Right renal pelvis (tissue), 4 donors: ENCODE results near the gene DNPEP. TPM values are rescaled to one million over a fixed set of nuclear protein-coding genes. Genes with fewer than 3 reads are reported as not detected.

Source experiments
- polyA plus RNA-seq, 4 donors: library from polyadenylated mRNA; unstranded; fragments of 120-200 nt; gene quantifications; one replicate each; pipeline ENCODE4 v1.2.1, GENCODE V29; 2013; ENCODE audit not compliant: insufficient read length in 4 of 4

DNPEP gene
- polyA plus RNA-seq, 4 donors, result 54.2 to 67.5 (median 58.2) TPM

Other genes starting within 250 kb of the DNPEP start
- 10 to 100 TPM; 18.8 to 21.3 (median 20.1) TPM for gene NHEJ1, start 227.1 kb downstream of the DNPEP start, polyA plus RNA-seq
- gene SLC23A3, start 217.9 kb downstream of the DNPEP start, polyA plus RNA-seq, result 10 to 100 TPM; 14.8 to 23.3 (median 18.8) TPM
- 10 to 100 TPM; 66.2 to 75.3 (median 70.5) TPM for gene CNPPD1, start 211.0 kb downstream of the DNPEP start, polyA plus RNA-seq
- gene RETREG2, start 209.6 kb downstream of the DNPEP start, polyA plus RNA-seq, result 100 to 1,000 TPM; 110 to 129 (median 121) TPM
- gene ZFAND2B, start 181.1 kb downstream of the DNPEP start, polyA plus RNA-seq, result 10 to 100 TPM; 40.5 to 46.5 (median 43.2) TPM
- 10 to 100 TPM; 32.4 to 40.3 (median 36.8) TPM for gene ABCB6, start 169.0 kb downstream of the DNPEP start, polyA plus RNA-seq
- 10 to 100 TPM; 43.5 to 49.3 (median 45.6) TPM for gene ATG9A, start 158.3 kb downstream of the DNPEP start, polyA plus RNA-seq
- gene ANKZF1, start 158.1 kb downstream of the DNPEP start, polyA plus RNA-seq, result 10 to 100 TPM; 40.5 to 59.2 (median 50.4) TPM
- 10 to 100 TPM; 21.3 to 28.2 (median 24.2) TPM for gene GLB1L, start 142.5 kb downstream of the DNPEP start, polyA plus RNA-seq
- 10 to 100 TPM; 36.3 to 41.8 (median 37.8) TPM for gene STK16, start 142.4 kb downstream of the DNPEP start, polyA plus RNA-seq
- under 1 TPM; 0.87 to 0.97 (median 0.92) TPM for gene TUBA4B, start 134.7 kb downstream of the DNPEP start, polyA plus RNA-seq
- 10 to 100 TPM; 34.0 to 60.1 (median 37.1) TPM for gene TUBA4A, start 134.0 kb downstream of the DNPEP start, polyA plus RNA-seq
- gene DNAJB2, start 108.5 kb downstream of the DNPEP start, polyA plus RNA-seq, result 10 to 100 TPM; 73.3 to 89.5 (median 76.2) TPM
- gene PTPRN, start 78.5 kb downstream of the DNPEP start, polyA plus RNA-seq, result under 1 TPM in 2 of 4 donors, not detected in 2; 0.31 to 0.56 TPM
- not detected for gene RESP18, start 55.2 kb downstream of the DNPEP start, polyA plus RNA-seq
- gene DES, start 30.5 kb upstream of the DNPEP start, polyA plus RNA-seq, result 1 to 10 TPM; 5.9 to 6.8 (median 6.6) TPM
- gene SPEG, start 46.9 kb upstream of the DNPEP start, polyA plus RNA-seq, result 10 to 100 TPM; 10.3 to 15.2 (median 13.3) TPM
- 10 to 100 TPM; 35.0 to 42.9 (median 36.4) TPM for gene GMPPA, start 111.0 kb upstream of the DNPEP start, polyA plus RNA-seq
- under 1 TPM; 0.07 to 0.18 (median 0.16) TPM for gene ASIC4, start 126.6 kb upstream of the DNPEP start, polyA plus RNA-seq
- 10 to 100 TPM; 23.8 to 46.3 (median 30.1) TPM for gene CHPF, start 155.9 kb upstream of the DNPEP start, polyA plus RNA-seq
- gene TMEM198, start 156.1 kb upstream of the DNPEP start, polyA plus RNA-seq, result 1 to 10 TPM; 2.0 to 4.0 (median 2.8) TPM
- gene OBSL1, start 183.6 kb upstream of the DNPEP start, polyA plus RNA-seq, result 100 to 1,000 TPM; 122 to 193 (median 147) TPM
- gene INHA, start 184.4 kb upstream of the DNPEP start, polyA plus RNA-seq, result 1 to 10 TPM in 3 of 4 donors, under 1 TPM in 1; 0.51 to 2.0 (median 1.6) TPM
- 10 to 100 TPM; 21.4 to 32.5 (median 24.9) TPM for gene STK11IP, start 209.9 kb upstream of the DNPEP start, polyA plus RNA-seq
- 10 to 100 TPM in 1 of 4 donors, 1 to 10 TPM in 3; 8.2 to 10.6 (median 9.0) TPM for gene SLC4A3, start 239.7 kb upstream of the DNPEP start, polyA plus RNA-seq